ENCODE data around the gene THSD7A.

DNA sequence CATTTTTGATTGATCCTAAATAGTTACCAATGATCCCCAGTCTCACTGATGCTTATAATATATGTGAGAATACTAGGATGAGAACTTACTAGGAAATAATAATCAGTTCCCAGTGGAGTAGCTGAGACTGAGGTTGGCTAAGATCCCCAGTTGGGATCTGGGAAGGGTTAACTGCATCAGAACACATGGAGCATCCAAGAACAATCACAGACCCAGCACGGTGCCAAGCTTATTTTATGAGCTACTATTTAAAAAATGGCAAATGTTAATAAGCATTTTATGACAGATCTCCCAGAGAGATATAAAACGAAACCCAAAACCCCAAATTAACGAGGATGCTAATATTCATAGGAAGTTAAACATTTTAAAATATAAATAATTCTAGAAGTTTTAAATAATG lies 379.5 kb downstream of the THSD7A start:
- TF ChIP-seq, protein P1, sequence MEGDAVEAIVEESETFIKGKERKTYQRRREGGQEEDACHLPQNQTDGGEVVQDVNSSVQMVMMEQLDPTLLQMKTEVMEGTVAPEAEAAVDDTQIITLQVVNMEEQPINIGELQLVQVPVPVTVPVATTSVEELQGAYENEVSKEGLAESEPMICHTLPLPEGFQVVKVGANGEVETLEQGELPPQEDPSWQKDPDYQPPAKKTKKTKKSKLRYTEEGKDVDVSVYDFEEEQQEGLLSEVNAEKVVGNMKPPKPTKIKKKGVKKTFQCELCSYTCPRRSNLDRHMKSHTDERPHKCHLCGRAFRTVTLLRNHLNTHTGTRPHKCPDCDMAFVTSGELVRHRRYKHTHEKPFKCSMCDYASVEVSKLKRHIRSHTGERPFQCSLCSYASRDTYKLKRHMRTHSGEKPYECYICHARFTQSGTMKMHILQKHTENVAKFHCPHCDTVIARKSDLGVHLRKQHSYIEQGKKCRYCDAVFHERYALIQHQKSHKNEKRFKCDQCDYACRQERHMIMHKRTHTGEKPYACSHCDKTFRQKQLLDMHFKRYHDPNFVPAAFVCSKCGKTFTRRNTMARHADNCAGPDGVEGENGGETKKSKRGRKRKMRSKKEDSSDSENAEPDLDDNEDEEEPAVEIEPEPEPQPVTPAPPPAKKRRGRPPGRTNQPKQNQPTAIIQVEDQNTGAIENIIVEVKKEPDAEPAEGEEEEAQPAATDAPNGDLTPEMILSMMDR (IDR thresholded peaks at IDR 0.05; ENCODE audit: low read depth, low read length, missing input control), result no peak
- TF ChIP-seq, protein P2, sequence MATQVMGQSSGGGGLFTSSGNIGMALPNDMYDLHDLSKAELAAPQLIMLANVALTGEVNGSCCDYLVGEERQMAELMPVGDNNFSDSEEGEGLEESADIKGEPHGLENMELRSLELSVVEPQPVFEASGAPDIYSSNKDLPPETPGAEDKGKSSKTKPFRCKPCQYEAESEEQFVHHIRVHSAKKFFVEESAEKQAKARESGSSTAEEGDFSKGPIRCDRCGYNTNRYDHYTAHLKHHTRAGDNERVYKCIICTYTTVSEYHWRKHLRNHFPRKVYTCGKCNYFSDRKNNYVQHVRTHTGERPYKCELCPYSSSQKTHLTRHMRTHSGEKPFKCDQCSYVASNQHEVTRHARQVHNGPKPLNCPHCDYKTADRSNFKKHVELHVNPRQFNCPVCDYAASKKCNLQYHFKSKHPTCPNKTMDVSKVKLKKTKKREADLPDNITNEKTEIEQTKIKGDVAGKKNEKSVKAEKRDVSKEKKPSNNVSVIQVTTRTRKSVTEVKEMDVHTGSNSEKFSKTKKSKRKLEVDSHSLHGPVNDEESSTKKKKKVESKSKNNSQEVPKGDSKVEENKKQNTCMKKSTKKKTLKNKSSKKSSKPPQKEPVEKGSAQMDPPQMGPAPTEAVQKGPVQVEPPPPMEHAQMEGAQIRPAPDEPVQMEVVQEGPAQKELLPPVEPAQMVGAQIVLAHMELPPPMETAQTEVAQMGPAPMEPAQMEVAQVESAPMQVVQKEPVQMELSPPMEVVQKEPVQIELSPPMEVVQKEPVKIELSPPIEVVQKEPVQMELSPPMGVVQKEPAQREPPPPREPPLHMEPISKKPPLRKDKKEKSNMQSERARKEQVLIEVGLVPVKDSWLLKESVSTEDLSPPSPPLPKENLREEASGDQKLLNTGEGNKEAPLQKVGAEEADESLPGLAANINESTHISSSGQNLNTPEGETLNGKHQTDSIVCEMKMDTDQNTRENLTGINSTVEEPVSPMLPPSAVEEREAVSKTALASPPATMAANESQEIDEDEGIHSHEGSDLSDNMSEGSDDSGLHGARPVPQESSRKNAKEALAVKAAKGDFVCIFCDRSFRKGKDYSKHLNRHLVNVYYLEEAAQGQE (IDR thresholded peaks at IDR 0.05), result no peak

All from liver (tissue), 2 donors.